Right hindlimb (tissue), 1 donor: ENCODE data around the gene PLCD3.

Experiments used
- DNase-seq: peaks from one replicate; pipeline ENCODE4 v3.0.0-alpha.2; 2018

PLCD3 gene

GRCh38 chr17:45132320-45132571 is at the start of gene PLCD3:
PLCD3 (minus strand) TSS chr17:45132515; CDS start chr17:45132410, 105 bp downstream.
- DNase-seq = no peak

- DNase-seq = no peak
Observed at GRCh38 chr17:45177563-45177962, 45.2 kb upstream of the PLCD3 start.

GRCh38 chr17:45175759-45176115 is 43.4 kb upstream of the PLCD3 start:
- DNase-seq = no peak

DNA sequence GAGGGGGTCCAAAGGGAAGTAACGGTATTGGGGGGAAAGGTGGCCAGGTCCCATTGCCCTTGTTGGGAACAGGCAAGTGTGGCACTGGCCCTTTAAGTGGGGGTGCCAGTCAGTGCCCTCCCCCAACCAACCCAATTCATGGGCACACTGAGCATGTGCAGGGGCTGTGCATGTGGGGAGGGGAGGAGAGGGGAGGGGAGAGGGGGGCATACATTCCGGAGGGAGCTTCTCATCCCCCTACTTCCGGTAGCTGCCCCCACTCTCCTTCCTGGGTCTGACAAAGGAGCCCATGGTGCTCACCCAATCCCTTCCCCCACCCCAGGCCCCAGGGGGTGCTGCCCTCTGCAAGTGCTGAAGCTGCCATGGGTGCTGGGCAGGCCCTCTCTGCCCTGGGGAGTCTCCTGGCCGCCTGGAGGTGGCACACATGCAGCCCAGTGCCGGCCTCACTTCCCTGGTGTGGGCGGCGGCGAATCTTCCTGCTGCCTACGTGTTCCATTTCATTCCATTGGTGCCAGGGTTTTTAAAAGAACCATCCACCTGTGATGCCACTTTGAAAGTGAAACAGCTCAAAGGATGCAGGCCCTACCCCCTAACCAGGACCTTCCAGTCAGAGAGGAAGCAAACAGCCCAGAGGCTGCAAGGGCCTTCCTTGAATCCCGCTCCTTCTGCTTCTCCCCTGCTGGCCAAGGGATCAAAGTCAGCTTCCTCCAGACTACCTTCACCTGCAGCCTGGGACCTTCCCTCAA is 40.4 kb upstream of the PLCD3 start:
- DNase-seq = peak; percentile 87

DNA sequence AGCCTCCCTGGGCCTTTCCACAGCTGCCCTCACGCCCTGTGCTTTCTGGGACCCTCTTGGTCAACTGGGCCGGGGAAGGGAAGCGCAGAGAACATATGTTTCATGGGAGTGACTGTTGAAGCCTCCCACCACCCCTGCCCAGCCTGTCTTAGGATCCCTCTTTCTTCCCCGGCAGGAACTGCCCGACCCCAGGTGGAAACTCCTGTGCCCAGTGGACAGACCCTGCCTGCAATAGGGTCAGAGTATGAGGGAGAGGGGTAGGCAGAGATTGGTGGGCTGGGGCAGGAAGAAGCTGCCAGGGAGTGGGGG is 39.9 kb upstream of the PLCD3 start:
- DNase-seq = no peak

GRCh38 chr17:45171338-45172231 is 39.3 kb upstream of the PLCD3 start:
- peak; percentile 89 for DNase-seq

DNA sequence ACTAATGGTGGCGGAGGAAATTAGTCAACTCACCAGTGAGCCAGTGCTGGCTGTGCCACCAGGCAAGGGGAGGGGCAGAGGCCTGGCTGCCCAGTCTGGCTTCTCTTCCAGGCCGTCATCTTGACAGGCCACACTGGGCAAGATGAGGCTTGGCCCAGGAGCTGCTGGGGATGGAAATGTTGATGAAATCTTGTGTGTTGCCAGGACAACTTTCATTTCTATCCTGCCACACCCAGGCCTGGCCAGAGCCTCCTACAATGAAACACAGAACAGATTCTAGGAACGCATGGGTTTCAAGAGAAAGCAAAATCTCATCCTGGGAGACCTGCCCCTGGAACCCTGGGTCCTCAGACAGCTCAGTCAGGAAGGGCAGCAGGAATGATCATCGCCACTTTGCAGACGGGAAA is 38.6 kb upstream of the PLCD3 start:
- peak; percentile 85 for DNase-seq

DNA sequence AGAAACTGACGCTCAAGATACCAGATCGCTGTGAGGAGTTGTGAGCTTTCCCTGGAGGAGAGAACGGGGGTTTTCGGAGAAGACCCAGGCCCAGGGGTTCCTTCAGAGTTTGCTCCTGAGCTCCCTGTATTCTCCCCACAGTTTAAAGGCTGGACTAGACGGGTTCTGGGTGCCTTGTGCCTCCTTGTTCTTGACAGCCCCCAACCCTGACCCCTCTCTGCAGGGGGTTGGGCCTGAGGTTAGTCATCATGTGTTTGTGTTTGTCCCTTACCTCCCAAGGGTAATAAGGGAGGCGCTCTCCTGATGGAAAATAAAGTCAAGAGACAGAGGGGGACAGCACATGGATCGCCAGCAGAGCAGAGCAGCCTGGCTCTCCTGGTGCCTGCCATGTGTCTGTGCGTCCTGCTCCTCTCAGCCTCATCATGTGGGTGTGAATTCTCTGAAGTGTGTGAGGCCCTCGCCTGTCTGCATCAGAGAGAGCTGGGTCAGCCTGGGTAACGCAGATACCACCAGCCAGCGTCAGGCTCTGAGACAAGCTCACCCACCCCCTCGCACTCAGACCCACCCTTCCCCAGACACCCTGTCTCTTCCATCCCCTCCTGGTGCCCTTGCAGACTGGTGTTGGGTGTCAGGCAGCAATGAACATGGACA is 38.1 kb upstream of the PLCD3 start:
- DNase-seq = no peak

DNA sequence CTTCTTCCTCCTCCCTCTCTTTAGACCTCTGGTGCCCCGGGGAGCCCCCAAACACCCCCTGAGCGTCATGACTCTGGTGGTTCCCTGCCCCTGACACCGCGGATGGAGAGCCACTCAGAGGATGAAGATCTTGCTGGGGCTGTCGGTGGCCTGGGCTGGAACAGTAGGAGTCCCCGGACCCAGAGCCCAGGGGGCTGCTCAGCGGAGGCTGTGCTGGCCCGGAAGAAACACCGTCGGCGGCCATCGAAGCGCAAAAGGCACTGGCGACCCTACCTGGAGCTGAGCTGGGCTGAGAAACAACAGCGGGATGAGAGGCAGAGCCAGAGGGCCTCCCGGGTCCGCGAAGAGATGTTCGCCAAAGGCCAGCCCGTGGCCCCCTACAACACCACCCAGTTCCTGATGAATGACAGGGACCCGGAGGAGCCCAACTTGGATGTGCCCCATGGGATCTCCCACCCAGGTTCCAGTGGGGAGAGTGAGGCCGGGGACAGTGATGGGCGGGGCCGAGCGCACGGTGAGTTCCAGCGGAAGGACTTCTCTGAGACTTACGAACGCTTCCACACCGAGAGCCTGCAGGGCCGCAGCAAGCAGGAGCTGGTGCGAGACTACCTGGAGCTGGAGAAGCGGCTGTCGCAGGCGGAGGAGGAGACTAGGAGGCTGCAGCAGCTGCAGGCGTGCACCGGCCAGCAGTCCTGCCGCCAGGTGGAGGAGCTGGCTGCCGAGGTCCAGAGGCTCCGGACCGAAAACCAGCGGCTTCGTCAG is 36.9 kb upstream of the PLCD3 start:
- DNase-seq = no peak

DNA sequence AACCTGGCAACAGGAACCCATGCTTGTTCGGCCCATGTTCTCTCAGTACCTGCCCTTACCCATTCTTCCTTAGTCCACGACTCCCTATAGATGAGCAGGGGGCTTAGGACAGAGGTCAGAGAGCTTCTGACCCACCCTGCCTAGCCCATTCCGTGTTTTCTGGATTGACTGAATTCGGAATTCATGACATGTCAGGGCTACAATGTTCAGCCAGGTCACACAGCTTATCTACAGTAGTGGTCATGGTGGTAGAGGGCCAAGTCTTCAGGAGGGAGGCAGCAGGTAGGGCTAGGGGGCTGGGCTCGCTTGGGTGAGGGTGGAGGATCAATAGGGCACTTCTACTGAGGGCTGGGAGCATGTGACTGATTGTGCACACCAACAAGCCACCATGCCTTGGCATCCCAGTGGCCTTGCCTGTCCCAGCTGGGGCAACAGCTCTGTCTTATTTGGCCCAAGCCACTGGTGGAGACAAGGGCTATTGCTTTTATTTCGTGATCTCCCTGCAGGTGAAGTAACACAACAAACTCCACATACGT is 32.5 kb upstream of the PLCD3 start:
- DNase-seq = no peak

DNA sequence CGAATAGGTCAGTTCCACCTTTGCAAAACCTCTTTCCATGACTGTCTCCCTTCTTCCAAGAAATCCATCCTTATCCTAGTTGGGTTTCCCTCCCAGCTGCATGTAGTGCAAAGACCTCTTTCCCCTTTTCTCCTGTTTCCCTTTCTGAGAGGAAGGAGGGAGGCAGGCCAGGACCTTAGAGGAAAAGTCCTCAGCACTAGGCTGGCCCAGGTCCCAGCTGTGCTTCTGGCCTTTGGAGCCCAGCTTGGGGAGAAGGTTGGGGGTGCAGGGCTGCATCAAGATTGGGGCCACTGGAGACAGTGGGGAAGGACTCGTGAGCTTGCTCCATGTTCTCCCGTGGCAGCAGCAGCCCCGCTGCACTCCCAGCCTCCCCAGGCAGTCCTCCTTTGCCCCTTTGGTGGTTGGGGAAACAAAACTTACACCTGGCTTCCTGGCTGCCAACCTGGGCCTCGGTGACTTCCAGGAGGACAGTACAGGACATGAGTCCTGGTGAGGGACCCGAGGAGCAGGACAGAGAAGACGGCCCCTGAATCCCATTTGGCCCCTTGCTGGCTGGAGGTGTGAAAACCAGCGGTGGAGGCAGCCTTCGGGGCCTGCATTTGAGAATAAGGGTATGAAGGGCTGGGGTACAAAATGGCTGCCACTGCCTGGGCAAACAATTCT is 29.8 kb upstream of the PLCD3 start:
- peak; percentile 30 for DNase-seq

- peak; percentile 99 for DNase-seq
Observed at GRCh38 chr17:45161288-45162024, 29.1 kb upstream of the PLCD3 start, which contains the start of gene HEXIM2. HEXIM2 (plus strand) TSS chr17:45161875; CDS start chr17:45162794, 919 bp downstream.

DNA sequence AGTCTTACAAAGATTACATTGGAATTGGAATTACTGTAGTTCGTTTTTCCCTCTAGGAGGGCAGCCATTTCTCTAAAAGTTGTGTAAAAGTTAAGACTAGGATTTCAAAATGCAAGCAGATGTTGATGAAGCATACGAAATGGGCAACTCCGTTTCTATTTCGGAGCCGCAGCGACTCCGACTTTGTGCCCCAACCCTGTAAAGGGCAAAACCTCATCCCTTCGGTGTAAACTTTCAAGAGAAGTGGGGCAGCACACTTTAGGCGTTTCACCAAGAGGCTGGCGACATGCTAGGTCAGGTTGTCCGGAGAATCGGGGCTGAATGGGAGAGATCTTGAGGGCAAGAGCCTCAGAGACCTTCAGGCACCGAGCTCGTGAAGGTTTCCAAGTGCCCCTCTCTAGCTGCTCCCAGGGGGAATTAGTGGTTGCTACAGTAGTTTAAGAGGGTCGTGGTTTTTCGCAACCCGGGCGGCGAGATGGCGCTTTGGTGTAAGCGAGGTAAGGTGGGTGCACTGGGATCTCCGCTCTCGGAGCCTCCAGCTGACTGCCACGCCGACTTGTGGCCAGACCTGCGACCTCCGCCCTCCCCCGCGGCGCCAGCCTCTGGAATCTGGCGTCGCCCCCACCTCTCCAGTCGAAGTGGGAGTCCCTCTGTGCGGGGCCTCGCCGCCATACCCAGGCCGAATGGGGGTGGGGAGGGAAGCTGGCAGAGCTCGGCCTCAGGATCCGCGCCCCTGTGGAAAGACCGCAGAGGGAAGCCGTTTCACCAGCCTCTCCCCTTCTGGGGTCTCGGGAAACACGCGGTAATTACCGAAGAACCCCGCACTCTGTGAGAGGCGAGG is 28.4 kb upstream of the PLCD3 start:
- DNase-seq = peak; percentile 86

GRCh38 chr17:45156242-45156641 is 23.9 kb upstream of the PLCD3 start:
- no peak for DNase-seq

DNA sequence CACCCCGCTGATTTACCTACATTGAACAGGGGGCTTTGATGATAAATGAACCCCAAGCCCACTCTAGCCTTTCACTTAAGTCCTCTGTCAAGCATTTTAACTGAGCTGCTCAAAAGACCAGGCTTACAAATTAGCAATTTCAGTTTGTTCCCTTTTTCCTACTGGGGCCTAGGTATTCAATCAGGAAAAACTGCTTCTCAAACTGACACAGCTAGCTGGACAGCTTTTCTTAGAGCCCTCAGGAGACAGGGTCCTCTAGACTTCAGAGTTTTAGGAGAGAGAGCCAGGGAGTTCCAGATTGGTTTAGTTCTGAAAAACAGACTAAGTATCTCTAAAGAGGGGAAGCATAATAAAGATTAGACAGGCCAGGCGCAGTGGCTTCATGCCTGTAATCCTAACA is 23.2 kb upstream of the PLCD3 start:
- no peak for DNase-seq

GRCh38 chr17:45155029-45155428 is 22.7 kb upstream of the PLCD3 start:
- no peak for DNase-seq

GRCh38 chr17:45150911-45151809 is 18.8 kb upstream of the PLCD3 start:
- no peak for DNase-seq

DNA sequence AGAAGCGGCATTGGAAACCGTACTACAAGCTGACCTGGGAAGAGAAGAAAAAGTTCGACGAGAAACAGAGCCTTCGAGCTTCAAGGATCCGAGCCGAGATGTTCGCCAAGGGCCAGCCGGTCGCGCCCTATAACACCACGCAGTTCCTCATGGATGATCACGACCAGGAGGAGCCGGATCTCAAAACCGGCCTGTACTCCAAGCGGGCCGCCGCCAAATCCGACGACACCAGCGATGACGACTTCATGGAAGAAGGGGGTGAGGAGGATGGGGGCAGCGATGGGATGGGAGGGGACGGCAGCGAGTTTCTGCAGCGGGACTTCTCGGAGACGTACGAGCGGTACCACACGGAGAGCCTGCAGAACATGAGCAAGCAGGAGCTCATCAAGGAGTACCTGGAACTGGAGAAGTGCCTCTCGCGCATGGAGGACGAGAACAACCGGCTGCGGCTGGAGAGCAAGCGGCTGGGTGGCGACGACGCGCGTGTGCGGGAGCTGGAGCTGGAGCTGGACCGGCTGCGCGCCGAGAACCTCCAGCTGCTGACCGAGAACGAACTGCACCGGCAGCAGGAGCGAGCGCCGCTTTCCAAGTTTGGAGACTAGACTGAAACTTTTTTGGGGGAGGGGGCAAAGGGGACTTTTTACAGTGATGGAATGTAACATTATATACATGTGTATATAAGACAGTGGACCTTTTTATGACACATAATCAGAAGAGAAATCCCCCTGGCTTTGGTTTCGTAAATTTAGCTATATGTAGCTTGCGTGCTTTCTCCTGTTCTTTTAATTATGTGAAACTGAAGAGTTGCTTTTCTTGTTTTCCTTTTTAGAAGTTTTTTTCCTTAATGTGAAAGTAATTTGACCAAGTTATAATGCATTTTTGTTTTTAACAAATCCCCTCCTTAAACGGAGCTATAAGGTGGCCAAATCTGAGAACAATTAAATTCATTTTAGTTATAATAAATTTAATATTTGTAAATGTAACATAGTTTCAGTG is 17.7 kb upstream of the PLCD3 start:
- DNase-seq = peak; percentile 85
